NCI-H2171 (cell line): ENCODE results near the gene PACS1.

ENCODE experiments used
- DNase-seq: peaks from one replicate; lab custom pipeline; 2025; lab: John Stamatoyannopoulos, UW

Gene PACS1

GRCh38 chr11:66143264-66143566 lies 73.1 kb downstream of the PACS1 start:
- no peak for DNase-seq

GRCh38 chr11:66143996-66144678 lies 74.1 kb downstream of the PACS1 start:
- no peak for DNase-seq

GRCh38 chr11:66146074-66146473 lies 76.0 kb downstream of the PACS1 start:
- DNase-seq, result no peak

GRCh38 chr11:66146940-66147339 lies 76.9 kb downstream of the PACS1 start:
- DNase-seq, result no peak

GRCh38 chr11:66150140-66150539 lies 80.1 kb downstream of the PACS1 start:
- no peak for DNase-seq

GRCh38 chr11:66150725-66151124 lies 80.7 kb downstream of the PACS1 start:
- DNase-seq, result no peak

- peak; percentile 64 for DNase-seq
Observed at GRCh38 chr11:66151273-66151672, 81.2 kb downstream of the PACS1 start.

GRCh38 chr11:66154109-66154508 lies 84.0 kb downstream of the PACS1 start:
- no peak for DNase-seq

GRCh38 chr11:66155387-66156073 lies 85.5 kb downstream of the PACS1 start:
- no peak for DNase-seq

GRCh38 chr11:66157182-66157864 lies 87.3 kb downstream of the PACS1 start:
- no peak for DNase-seq

- DNase-seq, result no peak
Observed at GRCh38 chr11:66158156-66158555, 88.1 kb downstream of the PACS1 start.

GRCh38 chr11:66159324-66159984 lies 89.4 kb downstream of the PACS1 start:
- no peak for DNase-seq

- no peak for DNase-seq
Observed at GRCh38 chr11:66160709-66161108, 90.6 kb downstream of the PACS1 start.

GRCh38 chr11:66168289-66168688 lies 98.2 kb downstream of the PACS1 start:
- no peak for DNase-seq

GRCh38 chr11:66172146-66172545 lies 102.1 kb downstream of the PACS1 start:
- DNase-seq, result no peak

GRCh38 chr11:66176650-66177049 lies 106.6 kb downstream of the PACS1 start:
- DNase-seq, result no peak

- no peak for DNase-seq
Observed at GRCh38 chr11:66178183-66178582, 108.1 kb downstream of the PACS1 start.

- no peak for DNase-seq
Observed at GRCh38 chr11:66178871-66179270, 108.8 kb downstream of the PACS1 start.

GRCh38 chr11:66181632-66182315 lies 111.7 kb downstream of the PACS1 start:
- no peak for DNase-seq

- no peak for DNase-seq
Observed at GRCh38 chr11:66183494-66184048, 113.5 kb downstream of the PACS1 start.

- no peak for DNase-seq
Observed at GRCh38 chr11:66184728-66185127, 114.7 kb downstream of the PACS1 start.

GRCh38 chr11:66186470-66186869 lies 116.4 kb downstream of the PACS1 start:
- no peak for DNase-seq
